ENCODE measurements around the gene NSD2.

The NSD2 gene

DNA sequence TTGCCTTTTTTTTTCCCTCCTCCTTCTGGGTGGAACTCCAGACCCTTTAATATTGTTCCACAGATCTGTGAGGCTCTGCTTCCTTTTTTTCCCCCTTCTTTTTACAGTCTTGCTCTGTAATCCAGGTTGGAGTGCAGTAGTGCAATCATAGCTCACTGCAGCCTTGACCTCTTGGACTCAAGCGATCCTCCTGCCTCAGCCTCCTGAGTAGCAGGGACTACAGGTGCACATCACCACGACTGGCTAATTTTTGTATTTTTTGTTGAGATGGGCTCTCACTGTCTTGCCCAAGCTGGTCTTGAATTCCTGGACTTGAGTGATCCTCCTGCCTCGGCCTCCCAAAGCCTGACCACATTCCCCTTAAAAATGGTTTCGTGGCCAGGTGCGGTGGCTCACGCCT lies 26.8 kb downstream of the NSD2 start:
- no peak overlapping the region for H3K14ac ChIP-seq (ENCODE audit: low read length in 2 of 2)
- no peak overlapping the region for H3K4me2 ChIP-seq (ENCODE audit: low read length, poor library complexity, severe bottlenecking)
- no peaks in the 10 kb centered on the region for H3K9me3 ChIP-seq (ENCODE audit: control insufficient read depth, low read length)
- H2BK15ac ChIP-seq (ENCODE audit: low read depth, poor library complexity, severe bottlenecking): no peak overlapping the region
- H3K4me1 ChIP-seq (ENCODE audit: control insufficient read depth, insufficient read depth, low read depth, low read length): peaks cover 3% of the 10 kb centered on the region
- no peak overlapping the region for H2BK5ac ChIP-seq (ENCODE audit: low read depth, low read length, poor library complexity, severe bottlenecking)
- no peak overlapping the region for H3K23ac ChIP-seq (ENCODE audit: low read length in 2 of 2)
- no peak overlapping the region for H2BK12ac ChIP-seq (ENCODE audit: low read length in 2 of 2)
- H2AK5ac ChIP-seq (ENCODE audit: low read length, severe bottlenecking): no peak overlapping the region
- H3K4me3 ChIP-seq (ENCODE audit: insufficient read depth in 1 of 2, low read depth in 1 of 2, low read length in 2 of 2): no peak overlapping the region
- H2BK120ac ChIP-seq (ENCODE audit: low read depth, low read length): no peak overlapping the region
- H3K27me3 ChIP-seq (ENCODE audit: control insufficient read depth in 1 of 2, insufficient read depth in 1 of 2, low read length in 2 of 2): no peaks in the 10 kb centered on the region
- 98% methylated on average over 6 of the region's 6 CpGs for WGBS
- no peak overlapping the region for H3K18ac ChIP-seq (ENCODE audit: low read depth in 1 of 2, low read length in 2 of 2)
- peaks cover 12% of the 10 kb centered on the region for H3K79me1 ChIP-seq (replicated peaks; ENCODE audit: low read length, poor library complexity, severe bottlenecking)
- no peak overlapping the region for H4K8ac ChIP-seq (ENCODE audit: low read length)
- H2AFZ ChIP-seq (ENCODE audit: low read depth, low read length): no peak overlapping the region
- no peak overlapping the region for H3K27ac ChIP-seq (ENCODE audit: low read length, poor library complexity, severe bottlenecking)
- H3K9ac ChIP-seq (ENCODE audit: low read length): no peak overlapping the region
- DNase-seq: no peak
- no peak overlapping the region for H3K4ac ChIP-seq (ENCODE audit: low read depth in 1 of 2, low read length in 2 of 2)
- H4K91ac ChIP-seq (ENCODE audit: low read length): no peak overlapping the region
- peaks cover 14 to 27% of the 10 kb centered on the region in 2 experiments for H3K36me3 ChIP-seq (ENCODE audit: control insufficient read depth in 1 of 2, insufficient read depth in 2 of 2, low read depth in 1 of 2, low read length in 2 of 2)

DNA sequence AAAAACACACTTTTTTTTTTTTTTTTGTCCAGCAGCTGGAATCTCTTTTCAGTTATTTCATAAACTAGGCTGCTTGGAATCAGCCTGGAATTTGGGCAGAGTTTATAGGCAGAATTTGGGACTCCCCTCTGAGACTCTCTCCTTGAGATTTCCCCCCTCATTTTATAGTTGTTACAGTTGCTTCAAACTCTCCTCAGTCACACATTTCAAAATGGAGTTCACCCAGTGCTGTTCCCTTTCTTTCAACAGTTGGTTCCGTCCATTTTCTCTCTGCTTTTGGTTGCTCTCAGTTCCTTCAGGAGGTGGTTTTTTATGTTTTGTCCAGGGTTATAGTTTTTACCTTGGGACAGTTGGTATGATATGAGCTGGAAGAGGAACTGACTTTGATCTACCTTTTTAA lies 27.5 kb downstream of the NSD2 start:
- H2BK5ac ChIP-seq (ENCODE audit: low read depth, low read length, poor library complexity, severe bottlenecking): no peak overlapping the region
- H3K18ac ChIP-seq (ENCODE audit: low read depth in 1 of 2, low read length in 2 of 2): no peak overlapping the region
- H3K79me1 ChIP-seq (replicated peaks; ENCODE audit: low read length, poor library complexity, severe bottlenecking): peaks cover 11% of the 10 kb centered on the region
- H3K23ac ChIP-seq (ENCODE audit: low read length in 2 of 2): no peak overlapping the region
- no peak overlapping the region for H4K8ac ChIP-seq (ENCODE audit: low read length)
- H3K4me3 ChIP-seq (ENCODE audit: insufficient read depth in 1 of 2, low read depth in 1 of 2, low read length in 2 of 2): peak overlapping the region in 1 of 2 experiments; percentile 23
- H2BK12ac ChIP-seq (ENCODE audit: low read length in 2 of 2): no peak overlapping the region
- no peaks in the 10 kb centered on the region for H3K9me3 ChIP-seq (ENCODE audit: control insufficient read depth, low read length)
- H3K4ac ChIP-seq (ENCODE audit: low read depth in 1 of 2, low read length in 2 of 2): no peak overlapping the region
- no peak overlapping the region for H2BK15ac ChIP-seq (ENCODE audit: low read depth, poor library complexity, severe bottlenecking)
- H3K4me1 ChIP-seq (ENCODE audit: control insufficient read depth, insufficient read depth, low read depth, low read length): peaks cover 2% of the 10 kb centered on the region
- no peak overlapping the region for H3K4me2 ChIP-seq (ENCODE audit: low read length, poor library complexity, severe bottlenecking)
- H2AFZ ChIP-seq (ENCODE audit: low read depth, low read length): no peak overlapping the region
- 100% methylated on average over 1 of the region's 1 CpG for WGBS
- no peak overlapping the region for H3K14ac ChIP-seq (ENCODE audit: low read length in 2 of 2)
- no peak overlapping the region for H2BK120ac ChIP-seq (ENCODE audit: low read depth, low read length)
- H2AK5ac ChIP-seq (ENCODE audit: low read length, severe bottlenecking): no peak overlapping the region
- no peaks in the 10 kb centered on the region for H3K27me3 ChIP-seq (ENCODE audit: control insufficient read depth in 1 of 2, insufficient read depth in 1 of 2, low read length in 2 of 2)
- DNase-seq: no peak
- H3K27ac ChIP-seq (ENCODE audit: low read length, poor library complexity, severe bottlenecking): no peak overlapping the region
- peak overlapping the region; percentile 36 for H3K9ac ChIP-seq (ENCODE audit: low read length)
- peaks cover 16 to 25% of the 10 kb centered on the region in 2 experiments for H3K36me3 ChIP-seq (ENCODE audit: control insufficient read depth in 1 of 2, insufficient read depth in 2 of 2, low read depth in 1 of 2, low read length in 2 of 2)
- H4K91ac ChIP-seq (ENCODE audit: low read length): no peak overlapping the region

DNA sequence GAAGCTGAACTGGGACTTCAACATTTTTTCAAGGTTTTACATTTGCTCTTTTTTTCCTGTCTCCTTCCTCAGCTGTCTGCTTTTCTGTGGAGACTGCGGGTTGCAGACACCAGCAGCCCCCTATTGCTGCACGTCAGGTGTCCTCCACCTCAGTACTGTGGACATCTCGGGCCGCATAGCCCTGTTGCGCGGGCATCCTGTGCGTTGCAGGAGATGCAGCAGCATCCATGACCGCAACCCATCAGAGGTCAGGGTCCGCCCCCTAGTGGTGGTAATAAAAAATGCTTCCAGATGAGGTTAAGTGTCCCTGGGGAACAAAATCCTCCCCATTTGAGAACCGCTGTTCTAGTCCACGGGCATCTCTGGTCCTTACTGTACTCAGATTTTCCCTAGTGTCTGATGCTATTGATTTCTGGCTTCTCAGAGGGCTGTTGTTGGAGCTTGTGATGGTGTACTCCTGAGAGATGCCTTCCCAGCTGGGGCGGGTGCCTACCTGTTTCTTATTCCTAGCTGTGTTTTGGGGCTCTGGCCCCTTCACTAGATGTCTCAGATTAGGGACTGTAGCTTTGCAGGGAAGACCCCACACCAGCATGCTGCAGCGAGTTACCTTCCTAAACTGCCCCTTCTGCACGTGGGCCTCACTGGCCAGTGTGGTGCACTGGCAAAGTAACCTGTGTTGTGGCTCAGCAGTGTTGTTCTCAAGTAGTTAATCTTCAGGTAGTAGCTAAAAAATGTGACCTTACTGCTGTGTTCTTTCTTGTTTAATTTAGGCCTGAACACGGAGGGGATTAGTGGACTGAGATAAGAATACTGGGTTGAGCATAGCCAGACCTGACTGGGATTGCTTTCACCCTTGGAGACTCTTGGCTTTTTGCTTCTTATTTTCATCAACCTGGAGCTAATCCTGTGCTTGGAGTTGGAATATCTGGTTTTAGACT lies 28.2 kb downstream of the NSD2 start:
- Histone ChIP-seq H4K8ac (ENCODE audit: low read length) (peak overlapping the region; percentile 79), H2BK15ac (ENCODE audit: low read depth, poor library complexity, severe bottlenecking) (no peak overlapping the region), H3K79me1 (replicated peaks; ENCODE audit: low read length, poor library complexity, severe bottlenecking) (peaks cover 9% of the 10 kb centered on the region), H3K4me1 (ENCODE audit: control insufficient read depth, insufficient read depth, low read depth, low read length) (peaks cover 2% of the 10 kb centered on the region), H2BK5ac (ENCODE audit: low read depth, low read length, poor library complexity, severe bottlenecking) (no peak overlapping the region), H3K36me3 (ENCODE audit: control insufficient read depth in 1 of 2, insufficient read depth in 2 of 2, low read depth in 1 of 2, low read length in 2 of 2) (peaks cover 22 to 23% of the 10 kb centered on the region in 2 experiments), H3K18ac (ENCODE audit: low read depth in 1 of 2, low read length in 2 of 2) (no peak overlapping the region), H3K4ac (ENCODE audit: low read depth in 1 of 2, low read length in 2 of 2) (no peak overlapping the region), H3K23ac (ENCODE audit: low read length in 2 of 2) (no peak overlapping the region), H3K27ac (ENCODE audit: low read length, poor library complexity, severe bottlenecking) (no peak overlapping the region), H3K4me2 (ENCODE audit: low read length, poor library complexity, severe bottlenecking) (no peak overlapping the region), H3K9ac (ENCODE audit: low read length) (peak overlapping the region; percentile 36), H3K27me3 (ENCODE audit: control insufficient read depth in 1 of 2, insufficient read depth in 1 of 2, low read length in 2 of 2) (no peaks in the 10 kb centered on the region), H4K91ac (ENCODE audit: low read length) (no peak overlapping the region), H3K4me3 (ENCODE audit: insufficient read depth in 1 of 2, low read depth in 1 of 2, low read length in 2 of 2) (peak overlapping the region in 1 of 2 experiments; percentile 23), H2BK120ac (ENCODE audit: low read depth, low read length) (no peak overlapping the region), H2BK12ac (ENCODE audit: low read length in 2 of 2) (no peak overlapping the region), H2AK5ac (ENCODE audit: low read length, severe bottlenecking) (no peak overlapping the region), H3K9me3 (ENCODE audit: control insufficient read depth, low read length) (no peaks in the 10 kb centered on the region), H2AFZ (ENCODE audit: low read depth, low read length) (no peak overlapping the region), H3K14ac (ENCODE audit: low read length in 2 of 2) (no peak overlapping the region)
- DNase-seq: peak; percentile 85
- WGBS: 30% methylated on average over 15 of the region's 15 CpGs

DNA sequence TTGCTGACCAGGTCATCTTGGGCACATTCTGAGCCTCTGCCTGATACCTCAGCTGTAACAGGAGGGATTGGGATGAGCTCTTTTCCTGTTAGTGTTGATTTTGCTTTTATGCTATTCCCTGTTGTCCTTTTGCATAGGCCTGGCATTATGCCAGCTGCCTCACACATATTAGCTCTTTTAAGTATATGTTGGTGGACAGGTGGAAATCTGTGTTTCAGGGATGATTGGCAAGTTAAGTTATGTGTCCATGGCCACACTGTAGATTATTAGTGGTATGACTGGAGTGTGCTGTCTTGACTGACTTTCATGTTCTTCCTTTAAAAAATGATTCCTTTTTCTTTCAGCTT lies 28.9 kb downstream of the NSD2 start:
- Histone ChIP-seq H4K8ac (ENCODE audit: low read length) (no peak overlapping the region), H3K9me3 (ENCODE audit: control insufficient read depth, low read length) (no peaks in the 10 kb centered on the region), H2BK12ac (ENCODE audit: low read length in 2 of 2) (no peak overlapping the region), H2BK15ac (ENCODE audit: low read depth, poor library complexity, severe bottlenecking) (no peak overlapping the region), H3K79me1 (replicated peaks; ENCODE audit: low read length, poor library complexity, severe bottlenecking) (peaks cover 9% of the 10 kb centered on the region), H3K18ac (ENCODE audit: low read depth in 1 of 2, low read length in 2 of 2) (no peak overlapping the region), H3K23ac (ENCODE audit: low read length in 2 of 2) (no peak overlapping the region), H2AK5ac (ENCODE audit: low read length, severe bottlenecking) (no peak overlapping the region), H3K4me2 (ENCODE audit: low read length, poor library complexity, severe bottlenecking) (no peak overlapping the region), H2BK5ac (ENCODE audit: low read depth, low read length, poor library complexity, severe bottlenecking) (no peak overlapping the region), H3K4ac (ENCODE audit: low read depth in 1 of 2, low read length in 2 of 2) (no peak overlapping the region), H3K14ac (ENCODE audit: low read length in 2 of 2) (no peak overlapping the region), H2BK120ac (ENCODE audit: low read depth, low read length) (no peak overlapping the region), H2AFZ (ENCODE audit: low read depth, low read length) (no peak overlapping the region), H4K91ac (ENCODE audit: low read length) (no peak overlapping the region), H3K9ac (ENCODE audit: low read length) (no peak overlapping the region), H3K4me1 (ENCODE audit: control insufficient read depth, insufficient read depth, low read depth, low read length) (peaks cover 2% of the 10 kb centered on the region), H3K27me3 (ENCODE audit: control insufficient read depth in 1 of 2, insufficient read depth in 1 of 2, low read length in 2 of 2) (no peaks in the 10 kb centered on the region), H3K4me3 (ENCODE audit: insufficient read depth in 1 of 2, low read depth in 1 of 2, low read length in 2 of 2) (no peak overlapping the region), H3K36me3 (ENCODE audit: control insufficient read depth in 1 of 2, insufficient read depth in 2 of 2, low read depth in 1 of 2, low read length in 2 of 2) (peaks cover 22 to 26% of the 10 kb centered on the region in 2 experiments), H3K27ac (ENCODE audit: low read length, poor library complexity, severe bottlenecking) (no peak overlapping the region)
- no peak for DNase-seq
